GM21717 (cell line): ENCODE data around the gene EWSR1.
"Not testable (repeated sequence)": the region's sequence is repeated elsewhere in the genome, so short reads cannot be mapped to it uniquely, and the experiment has no call there.

Source experiments
- ATAC-seq: cut with Tn5 transposase; IDR thresholded peaks from one replicate; pipeline ENCODE4 v1.9.1; 2021; ENCODE audit warnings: mild to moderate bottlenecking, moderate library complexity; ENCODE audit not compliant: unreplicated experiment

EWSR1 gene

DNA sequence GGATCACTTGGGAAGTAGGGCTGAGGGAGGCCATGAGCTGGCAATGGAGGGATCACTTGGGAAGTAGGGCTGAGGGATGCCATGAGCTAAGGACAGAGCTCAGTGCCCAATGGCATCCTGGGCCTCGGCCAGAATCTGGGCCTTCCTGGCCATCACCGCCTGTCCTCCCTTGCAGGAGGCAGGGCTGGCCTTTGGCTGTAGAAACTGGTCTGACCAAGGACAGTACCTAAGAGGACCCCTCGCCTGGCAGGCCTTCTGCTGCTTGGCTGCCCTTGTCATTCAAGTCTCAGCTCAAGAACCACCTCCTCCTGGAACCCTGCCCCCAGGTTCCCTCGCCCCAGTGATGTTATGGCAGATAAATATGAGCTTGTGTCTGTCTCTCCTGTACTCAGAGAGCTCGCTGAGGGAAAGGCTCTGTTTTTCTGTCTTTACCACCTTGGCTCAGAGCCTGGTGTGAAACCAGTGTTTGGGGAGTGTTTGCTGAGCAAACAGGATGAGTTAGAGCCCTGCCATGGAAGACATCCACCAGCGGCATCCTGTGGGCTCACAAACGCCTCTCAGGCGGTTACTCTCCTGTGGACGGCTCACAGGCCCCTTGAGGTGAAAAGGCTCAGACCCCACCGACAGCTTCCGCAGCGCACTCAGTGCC is 66.8 kb downstream of the EWSR1 start:
- no peak for ATAC-seq

DNA sequence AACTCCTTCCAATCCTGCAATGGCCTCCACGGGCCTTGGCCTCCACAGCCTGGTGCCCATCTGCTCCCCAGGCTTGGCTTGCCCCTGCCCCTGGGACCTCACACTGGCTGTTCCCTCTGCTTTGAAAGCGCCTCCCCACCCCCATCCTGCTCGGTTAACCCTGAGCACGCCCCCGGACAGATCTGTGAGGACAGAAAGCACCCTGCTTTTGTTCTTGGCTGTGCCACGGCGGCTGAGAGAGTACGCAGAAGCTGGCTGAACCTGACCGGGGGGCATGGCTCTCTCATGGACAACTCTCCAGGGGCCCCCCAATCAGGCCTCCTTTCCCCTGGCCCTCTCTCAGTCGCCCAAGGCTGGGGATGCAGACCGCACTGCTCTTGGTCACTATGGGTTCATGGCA is 67.6 kb downstream of the EWSR1 start:
- ATAC-seq, result no peak

- ATAC-seq, result no peak
These were observed 68.9 kb downstream of the EWSR1 start for GRCh38 chr22:29336751-29337490.

DNA sequence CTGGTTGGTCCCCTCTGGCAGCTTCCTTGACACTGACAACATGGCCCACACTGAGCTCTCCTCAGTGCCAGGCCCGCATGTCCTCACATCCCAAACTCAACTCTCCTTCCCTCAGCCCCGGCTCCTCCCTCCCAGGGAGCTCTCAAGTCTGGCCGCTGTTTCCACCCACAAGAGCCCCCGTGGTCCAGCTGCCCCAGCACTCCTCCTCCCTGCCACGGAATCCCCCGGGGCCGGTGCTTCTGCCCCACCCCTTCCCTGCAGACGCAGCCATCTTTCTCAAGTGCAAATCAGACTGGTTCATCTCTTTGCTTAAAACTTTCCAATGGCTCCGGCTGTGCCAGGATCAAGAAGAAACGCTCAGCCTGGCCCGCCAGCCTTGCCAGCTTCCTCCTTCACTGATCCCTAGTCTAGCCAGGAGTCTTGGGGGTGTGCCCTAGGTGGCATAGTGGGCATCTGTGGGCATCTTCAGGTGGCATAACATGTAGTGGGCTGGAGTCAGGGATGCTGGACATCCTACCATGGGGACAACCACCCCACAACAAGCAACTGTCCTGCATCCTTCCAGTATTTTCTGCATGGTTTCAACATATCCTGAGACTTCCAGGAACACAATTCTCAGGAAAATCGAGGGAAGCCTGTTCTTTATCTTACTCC is 69.7 kb downstream of the EWSR1 start:
- ATAC-seq, result no peak

- ATAC-seq, result no peak
These were observed 70.3 kb downstream of the EWSR1 start for GRCh38 chr22:29338398-29338797.

DNA sequence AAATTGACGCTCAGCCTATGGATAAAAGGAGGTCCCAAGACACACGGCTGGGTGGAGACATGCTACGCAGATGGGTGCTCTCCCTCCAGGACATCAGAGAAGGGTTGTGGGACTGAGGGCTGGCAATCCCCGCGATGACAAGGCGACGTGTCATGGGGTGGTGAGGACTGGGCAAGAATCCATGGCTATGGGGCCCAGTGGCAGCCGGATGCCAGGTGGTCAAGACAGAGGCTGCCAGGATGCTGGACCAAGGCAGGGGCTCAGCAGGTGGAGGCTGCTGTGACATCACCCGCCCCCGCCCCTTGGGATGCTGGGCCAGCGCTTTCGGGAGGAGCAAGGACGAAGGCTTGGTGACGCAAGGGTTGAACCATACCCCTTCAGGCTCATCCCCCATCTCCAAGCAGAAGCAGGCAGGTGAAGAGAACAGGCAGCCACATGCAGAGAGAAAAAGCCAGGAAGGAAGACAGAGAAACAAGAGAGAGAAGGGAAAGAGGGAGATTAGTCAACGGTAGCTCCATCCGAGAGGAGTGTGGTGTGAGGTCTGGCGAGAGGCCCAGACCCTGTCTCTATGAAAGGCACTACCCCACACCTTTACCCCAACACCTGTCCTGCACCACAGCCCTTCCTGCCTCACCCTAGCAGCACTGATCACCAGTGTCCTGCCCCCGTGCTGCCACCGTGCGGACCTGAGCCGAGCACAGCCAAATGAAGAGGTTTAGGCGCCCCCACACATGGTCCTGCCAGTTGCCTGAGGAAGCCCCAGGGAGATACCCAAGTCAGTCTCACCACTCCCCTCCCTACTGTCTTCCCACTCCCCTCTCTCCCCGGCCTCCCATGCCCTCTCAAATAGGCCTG is 71.5 kb downstream of the EWSR1 start:
- no peak for ATAC-seq

DNA sequence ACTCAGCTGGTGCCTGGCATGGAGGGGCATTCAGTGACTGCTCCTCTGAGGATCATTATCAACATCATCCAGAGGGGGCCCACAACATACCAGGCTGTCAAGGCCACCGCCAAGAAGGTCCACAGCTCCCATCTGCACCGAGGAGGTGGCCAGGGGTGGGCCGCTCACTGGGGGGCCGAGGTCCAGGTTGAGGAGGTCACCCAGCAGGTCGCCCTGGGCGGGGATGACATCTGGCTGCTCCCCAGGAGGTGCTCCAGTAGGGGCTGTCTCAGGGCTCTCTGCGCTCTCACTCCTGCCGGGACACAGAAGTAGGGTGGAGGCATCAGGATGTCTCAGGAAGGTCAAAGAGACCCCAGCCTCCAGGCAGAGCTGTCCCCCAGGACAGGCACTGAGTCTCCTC is 72.5 kb downstream of the EWSR1 start:
- no peak for ATAC-seq

- no peak for ATAC-seq
These were observed 73.2 kb downstream of the EWSR1 start for GRCh38 chr22:29341056-29341848.

- no peak for ATAC-seq
These were observed 73.7 kb downstream of the EWSR1 start for GRCh38 chr22:29341849-29342127.

GRCh38 chr22:29342177-29342576 is 74.1 kb downstream of the EWSR1 start:
- ATAC-seq, result no peak

- ATAC-seq, result no peak
These were observed 74.7 kb downstream of the EWSR1 start for GRCh38 chr22:29342577-29343312.

- ATAC-seq, result no peak
These were observed 75.3 kb downstream of the EWSR1 start for GRCh38 chr22:29343313-29343805.

GRCh38 chr22:29344137-29344536 is 76.1 kb downstream of the EWSR1 start:
- ATAC-seq, result no peak

DNA sequence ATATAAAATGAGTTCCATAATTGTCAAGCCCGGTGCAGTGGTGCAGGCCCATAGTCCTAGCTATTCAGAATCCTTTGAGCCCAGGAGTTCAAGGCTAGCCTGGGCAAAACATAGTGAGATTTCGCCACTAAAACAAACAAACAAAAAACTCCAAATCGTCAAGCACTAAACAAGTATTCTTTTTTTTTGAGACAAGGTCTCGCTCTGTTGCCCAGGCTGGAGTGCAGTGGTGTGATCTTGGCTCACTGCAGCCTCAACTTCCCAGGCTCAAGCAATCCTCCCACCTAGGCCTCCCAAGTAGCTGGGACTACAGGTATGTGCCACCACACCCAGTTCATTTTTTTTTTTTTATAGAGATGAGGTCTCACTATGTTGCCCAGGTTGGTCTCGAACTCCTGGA is 76.8 kb downstream of the EWSR1 start:
- ATAC-seq, result not testable (repeated sequence)

DNA sequence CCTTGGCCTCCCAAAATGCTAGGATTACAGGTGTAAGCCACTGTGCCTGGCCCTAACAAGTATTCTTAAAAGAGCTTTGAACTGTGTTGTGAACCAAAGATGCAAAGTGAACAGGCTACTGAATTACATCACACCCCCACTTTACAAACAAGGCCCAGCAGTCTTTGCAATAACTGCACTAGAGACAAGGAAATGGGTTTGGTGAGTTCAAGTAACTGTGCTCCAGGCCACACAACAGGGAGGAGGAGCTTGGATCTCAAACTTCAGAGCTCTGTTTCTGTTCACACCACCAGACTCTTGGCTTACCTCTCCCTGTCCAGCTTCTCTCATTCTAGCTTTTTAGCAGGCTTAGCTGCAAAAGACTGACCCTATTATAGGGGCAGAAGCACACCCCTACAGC is 77.9 kb downstream of the EWSR1 start:
- no peak for ATAC-seq

DNA sequence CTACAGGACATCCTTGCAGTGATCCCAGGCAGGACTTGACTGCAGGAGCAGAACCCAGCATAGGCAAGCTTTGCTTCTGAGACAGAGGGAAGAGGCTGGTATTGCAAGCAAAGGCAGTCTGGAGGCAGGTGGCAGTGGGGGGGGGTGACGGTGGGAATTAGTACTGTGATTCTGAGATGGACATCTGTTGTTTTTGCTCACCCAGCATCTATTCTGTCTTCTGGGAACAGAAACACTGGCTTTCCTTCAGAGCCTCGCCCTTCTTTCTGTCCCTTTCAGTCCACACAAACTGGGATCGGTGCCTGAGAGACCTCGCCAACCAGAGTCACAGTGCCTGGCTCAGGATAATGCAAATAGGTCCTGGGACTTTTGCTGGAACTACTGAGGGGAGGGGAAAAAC is 78.6 kb downstream of the EWSR1 start:
- ATAC-seq, result no peak

DNA sequence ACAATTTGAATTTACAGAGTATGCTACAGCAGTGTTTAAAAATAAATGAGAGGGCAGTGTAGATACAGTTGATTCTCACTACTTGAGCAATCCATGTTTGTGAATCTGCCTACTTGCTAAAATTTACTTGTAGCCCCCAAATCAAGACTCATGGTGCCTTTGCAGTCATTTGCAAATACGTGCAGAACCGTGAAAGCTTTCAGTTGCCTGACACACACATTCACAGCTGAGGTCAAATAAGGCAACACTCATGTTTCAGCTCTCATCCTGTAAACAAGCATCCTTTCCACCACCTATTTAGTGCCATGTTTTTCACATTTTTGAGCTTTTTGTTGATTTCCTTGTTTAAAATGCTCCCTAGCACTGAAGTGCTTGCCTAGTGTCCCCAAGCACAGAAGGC is 80.0 kb downstream of the EWSR1 start:
- no peak for ATAC-seq

GRCh38 chr22:29348956-29349355 is 80.9 kb downstream of the EWSR1 start:
- no peak for ATAC-seq
